ENCODE results near the gene SRBD1. TPM values are rescaled to one million over a fixed set of nuclear protein-coding genes. Genes with fewer than 3 reads are reported as not detected.

Gene SRBD1
- polyA plus RNA-seq, 3 donors, result 5.8 to 9.2 (median 7.0) TPM

- no CpG with 5 or more reads among the region's 3 CpGs for WGBS (ENCODE audit: insufficient coverage)
- H3K4me1 Mint-ChIP-seq, result no peaks in the 10 kb centered on the region
- DNase-seq, result no peak
- Histone ChIP-seq H2AFZ (ENCODE audit: insufficient read depth, low read depth, low read length, poor library complexity, severe bottlenecking) (no peak overlapping the region), H3K4me3 (replicated peaks in 1 of 3; ENCODE audit: low read depth in 2 of 3, low read length in 3 of 3) (no peak overlapping the region), H4K20me1 (ENCODE audit: insufficient read depth, low read length) (no peaks in the 10 kb centered on the region), H3K36me3 (replicated peaks in 1 of 2; ENCODE audit: control insufficient read depth in 1 of 2, insufficient read depth in 2 of 2, low read length in 2 of 2) (no peaks in the 10 kb centered on the region), H3K4me1 (ENCODE audit: control insufficient read depth in 1 of 2, insufficient read depth in 2 of 2, low read length in 2 of 2) (no peaks in the 10 kb centered on the region), H3K9ac (ENCODE audit: insufficient read depth, low read length, poor library complexity, severe bottlenecking) (no peak overlapping the region), H3K27ac (ENCODE audit: low read depth in 1 of 2, low read length in 2 of 2) (no peak overlapping the region), H3K9me3 (replicated peaks in 1 of 2; ENCODE audit: control insufficient read depth in 1 of 2, insufficient read depth in 1 of 2, low read length in 2 of 2) (no peaks in the 10 kb centered on the region), H3K79me2 (ENCODE audit: insufficient read depth, low read length) (no peaks in the 10 kb centered on the region), H3K27me3 (ENCODE audit: control insufficient read depth in 2 of 2, insufficient read depth in 2 of 2, low read length in 2 of 2) (no peaks in the 10 kb centered on the region), H3K4me2 (replicated peaks; ENCODE audit: extremely low read depth, low read length, poor library complexity, severe bottlenecking) (no peak overlapping the region)
- peaks cover 0 to 8% (median 5%) of the 10 kb centered on the region in 7 donors for H3K9me3 Mint-ChIP-seq
- intact Hi-C loops (cut with micrococcal nuclease), result no loop called here
- H3K4me3 Mint-ChIP-seq, result no peak overlapping the region
- TF ChIP-seq CTCF (IDR thresholded peaks at IDR 0.05), result no peak
- peaks cover 14 to 29% of the 10 kb centered on the region in 2 donors for H3K36me3 Mint-ChIP-seq
- H3K27ac Mint-ChIP-seq, result no peak overlapping the region
- H3K27me3 Mint-ChIP-seq (ENCODE audit: low read depth in 3 of 3), result no peaks in the 10 kb centered on the region
Measured at GRCh38 chr2:45442026-45442425, 169.0 kb downstream of the SRBD1 start.

GRCh38 chr2:45441571-45441970 is 169.5 kb downstream of the SRBD1 start:
- H3K4me1 Mint-ChIP-seq, result no peaks in the 10 kb centered on the region
- no peak overlapping the region for H3K9ac ChIP-seq (ENCODE audit: insufficient read depth, low read length, poor library complexity, severe bottlenecking)
- intact Hi-C loops (cut with micrococcal nuclease), result no loop called here
- H3K27me3 Mint-ChIP-seq (ENCODE audit: low read depth in 3 of 3), result no peaks in the 10 kb centered on the region
- no peak for TF ChIP-seq CTCF (IDR thresholded peaks at IDR 0.05)
- no peaks in the 10 kb centered on the region for H3K4me1 ChIP-seq (ENCODE audit: control insufficient read depth in 1 of 2, insufficient read depth in 2 of 2, low read length in 2 of 2)
- H3K4me3 ChIP-seq (replicated peaks in 1 of 3; ENCODE audit: low read depth in 2 of 3, low read length in 3 of 3), result no peak overlapping the region
- peaks cover 0 to 2% of the 10 kb centered on the region in 2 donors for H3K36me3 ChIP-seq (replicated peaks in 1 of 2; ENCODE audit: control insufficient read depth in 1 of 2, insufficient read depth in 2 of 2, low read length in 2 of 2)
- no CpG with 5 or more reads among the region's 3 CpGs for WGBS (ENCODE audit: insufficient coverage)
- no peak for DNase-seq
- no peak overlapping the region for H3K27ac ChIP-seq (ENCODE audit: low read depth in 1 of 2, low read length in 2 of 2)
- H3K27ac Mint-ChIP-seq, result no peak overlapping the region
- H3K9me3 Mint-ChIP-seq, result peaks cover 0 to 8% (median 5%) of the 10 kb centered on the region in 7 donors
- H3K79me2 ChIP-seq (ENCODE audit: insufficient read depth, low read length), result no peaks in the 10 kb centered on the region
- no peaks in the 10 kb centered on the region for H3K9me3 ChIP-seq (replicated peaks in 1 of 2; ENCODE audit: control insufficient read depth in 1 of 2, insufficient read depth in 1 of 2, low read length in 2 of 2)
- H3K36me3 Mint-ChIP-seq, result peaks cover 11 to 28% of the 10 kb centered on the region in 2 donors
- H3K4me3 Mint-ChIP-seq, result no peak overlapping the region
- no peak overlapping the region for H2AFZ ChIP-seq (ENCODE audit: insufficient read depth, low read depth, low read length, poor library complexity, severe bottlenecking)
- no peaks in the 10 kb centered on the region for H3K27me3 ChIP-seq (ENCODE audit: control insufficient read depth in 2 of 2, insufficient read depth in 2 of 2, low read length in 2 of 2)
- no peaks in the 10 kb centered on the region for H4K20me1 ChIP-seq (ENCODE audit: insufficient read depth, low read length)
- no peak overlapping the region for H3K4me2 ChIP-seq (replicated peaks; ENCODE audit: extremely low read depth, low read length, poor library complexity, severe bottlenecking)
